Ureter (tissue), 1 donor: ENCODE data around the gene GABRG2. TPM values are rescaled to one million over a fixed set of nuclear protein-coding genes. Genes with fewer than 3 reads are reported as not detected.

Experiments used
- DNase-seq: peaks from one replicate; pipeline ENCODE4 v3.0.0-alpha.2; 2020; ENCODE audit warnings: low spot score
- total RNA-seq: library from RNA; stranded (reverse); gene quantifications from one replicate; pipeline ENCODE4 v1.2.4, GENCODE V29; 2023
- donor health status: DM: yes; HTN: yes; CAD: no.

GABRG2 gene
- total RNA-seq, 1 donor from 2014 or later = not detected

GRCh38 chr5:162193012-162193411, 125.4 kb downstream of the GABRG2 start:
- DNase-seq = no peak

- DNase-seq = no peak
These were observed 128.8 kb downstream of the GABRG2 start for GRCh38 chr5:162196351-162196750.

- DNase-seq = no peak
These were observed 134.8 kb downstream of the GABRG2 start for GRCh38 chr5:162202285-162202880.

Other genes with a start within 250 kb of the GABRG2 start
- gene GABRA1, start 219.7 kb upstream of the GABRG2 start, total RNA-seq = not detected